ENCODE measurements around the gene TRIM72. TPM values are rescaled to one million over a fixed set of nuclear protein-coding genes. Genes with fewer than 3 reads are reported as not detected.

Gene TRIM72
- total RNA-seq, 1 donor from 2014 or later = 0.04 TPM

DNA sequence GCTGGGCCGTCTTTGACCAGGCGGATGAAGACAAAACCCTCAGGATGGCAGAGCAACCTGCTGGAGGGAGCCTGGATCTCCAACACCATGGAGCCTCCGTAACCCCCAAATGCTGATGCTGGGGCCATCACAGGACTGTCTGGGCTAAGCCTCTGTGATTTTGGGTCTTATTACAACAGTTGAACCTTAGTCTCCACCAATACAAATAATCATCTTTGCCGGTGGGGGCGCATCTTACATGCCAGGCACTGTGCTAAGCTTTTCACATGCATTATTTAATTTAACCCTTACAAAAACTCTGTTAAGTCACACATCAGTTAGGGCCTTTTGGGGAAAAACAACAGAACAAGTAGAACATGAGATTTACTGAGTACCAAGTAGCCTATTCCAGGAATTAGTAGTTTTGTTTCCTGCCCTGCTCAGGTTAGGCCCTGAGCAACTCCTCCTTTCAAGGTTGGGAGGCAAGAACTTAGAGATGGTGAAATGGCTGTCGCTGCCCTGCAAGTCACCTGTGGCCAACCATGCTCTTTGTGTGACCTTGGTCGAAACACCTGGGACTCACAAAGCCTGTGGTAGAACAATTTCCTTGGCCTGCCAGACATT lies 37.0 kb downstream of the TRIM72 start:
- Mint-ChIP-seq H3K4me1 (no peaks in the 10 kb centered on the region), H3K36me3 (no peaks in the 10 kb centered on the region), H3K27ac (no peak overlapping the region), H3K4me3 (no peak overlapping the region), H3K9me3 (no peaks in the 10 kb centered on the region), H3K27me3 (ENCODE audit: low read depth) (peaks cover 48% of the 10 kb centered on the region)
- no peak for DNase-seq (ENCODE audit: low spot score in 2 of 2, unreplicated experiment in 2 of 2)
- TF ChIP-seq, protein P1, sequence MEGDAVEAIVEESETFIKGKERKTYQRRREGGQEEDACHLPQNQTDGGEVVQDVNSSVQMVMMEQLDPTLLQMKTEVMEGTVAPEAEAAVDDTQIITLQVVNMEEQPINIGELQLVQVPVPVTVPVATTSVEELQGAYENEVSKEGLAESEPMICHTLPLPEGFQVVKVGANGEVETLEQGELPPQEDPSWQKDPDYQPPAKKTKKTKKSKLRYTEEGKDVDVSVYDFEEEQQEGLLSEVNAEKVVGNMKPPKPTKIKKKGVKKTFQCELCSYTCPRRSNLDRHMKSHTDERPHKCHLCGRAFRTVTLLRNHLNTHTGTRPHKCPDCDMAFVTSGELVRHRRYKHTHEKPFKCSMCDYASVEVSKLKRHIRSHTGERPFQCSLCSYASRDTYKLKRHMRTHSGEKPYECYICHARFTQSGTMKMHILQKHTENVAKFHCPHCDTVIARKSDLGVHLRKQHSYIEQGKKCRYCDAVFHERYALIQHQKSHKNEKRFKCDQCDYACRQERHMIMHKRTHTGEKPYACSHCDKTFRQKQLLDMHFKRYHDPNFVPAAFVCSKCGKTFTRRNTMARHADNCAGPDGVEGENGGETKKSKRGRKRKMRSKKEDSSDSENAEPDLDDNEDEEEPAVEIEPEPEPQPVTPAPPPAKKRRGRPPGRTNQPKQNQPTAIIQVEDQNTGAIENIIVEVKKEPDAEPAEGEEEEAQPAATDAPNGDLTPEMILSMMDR (IDR thresholded peaks at IDR 0.05; ENCODE audit: unreplicated experiment) = no peak

DNA sequence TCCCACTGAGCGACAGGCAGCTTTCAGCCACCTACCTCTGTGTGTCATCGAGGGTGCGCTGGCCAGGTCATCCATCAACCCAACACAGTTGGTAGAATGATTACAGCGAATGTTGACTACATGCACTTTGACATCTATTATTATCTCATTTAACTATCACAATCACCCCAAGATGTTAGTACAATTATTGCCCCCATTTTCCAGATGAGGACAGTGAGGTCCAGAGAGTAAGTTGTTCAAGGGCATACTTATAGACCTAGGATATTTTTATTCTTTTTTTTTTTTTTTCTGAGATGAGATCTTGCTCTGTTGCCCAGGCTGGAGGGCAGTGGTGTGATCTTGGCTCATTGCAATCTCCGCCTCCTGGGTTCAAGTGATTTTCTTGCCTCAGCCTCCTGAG lies 37.5 kb downstream of the TRIM72 start:
- Mint-ChIP-seq H3K27ac (no peak overlapping the region), H3K36me3 (no peaks in the 10 kb centered on the region), H3K4me3 (no peak overlapping the region), H3K4me1 (no peaks in the 10 kb centered on the region), H3K27me3 (ENCODE audit: low read depth) (peaks cover 44% of the 10 kb centered on the region), H3K9me3 (no peaks in the 10 kb centered on the region)
- DNase-seq (ENCODE audit: low spot score in 2 of 2, unreplicated experiment in 2 of 2) = no peak
- TF ChIP-seq, protein P1 (IDR thresholded peaks at IDR 0.05; ENCODE audit: unreplicated experiment) = no peak

DNA sequence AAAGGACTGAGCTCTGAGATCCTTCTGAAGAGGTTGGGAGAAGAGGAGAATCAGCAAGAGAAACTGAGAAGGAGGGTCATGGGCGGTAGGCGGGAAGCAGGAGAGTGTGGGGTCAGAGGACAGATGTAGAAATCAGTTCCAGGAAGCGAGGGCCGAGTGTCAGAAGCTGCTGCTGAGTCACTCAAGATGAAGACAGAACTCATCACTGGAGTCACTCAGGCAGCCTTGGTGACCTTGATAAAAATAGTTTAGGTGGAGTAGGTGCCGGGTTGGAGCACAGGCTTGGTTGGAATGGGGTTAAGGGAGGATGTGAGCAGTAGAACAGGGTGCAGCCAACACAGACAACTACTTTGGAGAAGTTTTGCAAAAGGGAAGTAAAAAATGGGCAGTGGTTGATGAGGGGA lies 39.7 kb downstream of the TRIM72 start:
- Mint-ChIP-seq H3K4me3 (no peak overlapping the region), H3K27ac (no peak overlapping the region), H3K4me1 (no peaks in the 10 kb centered on the region), H3K36me3 (no peaks in the 10 kb centered on the region), H3K27me3 (ENCODE audit: low read depth) (peaks cover 30% of the 10 kb centered on the region), H3K9me3 (no peaks in the 10 kb centered on the region)
- DNase-seq (ENCODE audit: low spot score in 2 of 2, unreplicated experiment in 2 of 2) = no peak
- TF ChIP-seq, protein P1 (IDR thresholded peaks at IDR 0.05; ENCODE audit: unreplicated experiment) = no peak

DNA sequence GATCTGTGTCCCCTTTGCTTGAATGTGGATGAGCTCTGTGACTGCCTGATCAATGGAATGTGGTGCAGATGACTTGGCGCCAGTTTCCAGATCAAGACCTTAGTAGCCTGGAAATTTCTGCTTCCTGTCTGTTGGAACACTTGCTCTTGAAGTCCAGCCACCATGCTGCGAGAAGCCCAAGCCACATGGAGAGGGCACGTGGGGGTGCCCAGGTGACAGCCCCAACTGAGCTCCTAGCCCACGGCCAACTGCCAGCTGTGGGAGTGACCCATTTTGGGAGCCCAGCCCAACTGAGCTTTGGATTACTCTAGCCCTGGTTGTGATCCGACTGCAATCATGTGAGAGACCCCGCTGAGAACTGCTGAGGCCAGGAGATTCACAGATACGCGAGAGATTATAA lies 42.5 kb downstream of the TRIM72 start:
- Mint-ChIP-seq H3K27me3 (ENCODE audit: low read depth) (peaks cover 31% of the 10 kb centered on the region), H3K9me3 (no peaks in the 10 kb centered on the region), H3K4me1 (no peaks in the 10 kb centered on the region), H3K36me3 (no peaks in the 10 kb centered on the region), H3K27ac (no peak overlapping the region), H3K4me3 (no peak overlapping the region)
- TF ChIP-seq, protein P1 (IDR thresholded peaks at IDR 0.05; ENCODE audit: unreplicated experiment) = no peak
- DNase-seq (ENCODE audit: low spot score in 2 of 2, unreplicated experiment in 2 of 2) = no peak

DNA sequence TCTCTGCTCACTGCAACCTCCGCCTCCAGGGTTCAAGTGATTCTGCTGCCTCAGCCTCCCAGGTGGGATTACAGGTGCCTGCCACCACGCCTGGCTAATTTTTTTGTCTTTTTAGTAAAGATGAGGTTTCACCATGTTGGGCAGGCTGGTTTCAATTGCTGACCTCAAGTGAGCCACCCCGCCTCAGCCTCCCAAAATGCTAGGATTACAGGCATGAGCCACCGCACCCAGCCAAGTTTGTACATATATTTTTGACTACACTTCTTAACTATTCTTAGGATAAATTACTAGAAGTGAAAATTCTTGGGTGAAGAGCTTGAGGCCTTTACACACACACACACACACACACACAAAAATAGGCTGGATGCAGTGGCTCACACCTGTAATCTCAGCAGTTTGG lies 44.4 kb downstream of the TRIM72 start:
- H3K27ac Mint-ChIP-seq = no peak overlapping the region
- peaks cover 27% of the 10 kb centered on the region for H3K27me3 Mint-ChIP-seq (ENCODE audit: low read depth)
- H3K4me1 Mint-ChIP-seq = no peaks in the 10 kb centered on the region
- TF ChIP-seq, protein P1 (IDR thresholded peaks at IDR 0.05; ENCODE audit: unreplicated experiment) = no peak
- H3K4me3 Mint-ChIP-seq = no peak overlapping the region
- H3K36me3 Mint-ChIP-seq = no peaks in the 10 kb centered on the region
- no peaks in the 10 kb centered on the region for H3K9me3 Mint-ChIP-seq
- DNase-seq (ENCODE audit: low spot score in 2 of 2, unreplicated experiment in 2 of 2) = no peak

All from mesothelial cell of epicardium (in vitro differentiated cells).